HG03521 (cell line): ENCODE measurements around the gene FAM186B.

Experiments used
- ATAC-seq: cut with Tn5 transposase; IDR thresholded peaks from one replicate; pipeline ENCODE4 v1.9.1; 2021; ENCODE audit warnings: mild to moderate bottlenecking, moderate library complexity; ENCODE audit not compliant: unreplicated experiment

The FAM186B gene

DNA sequence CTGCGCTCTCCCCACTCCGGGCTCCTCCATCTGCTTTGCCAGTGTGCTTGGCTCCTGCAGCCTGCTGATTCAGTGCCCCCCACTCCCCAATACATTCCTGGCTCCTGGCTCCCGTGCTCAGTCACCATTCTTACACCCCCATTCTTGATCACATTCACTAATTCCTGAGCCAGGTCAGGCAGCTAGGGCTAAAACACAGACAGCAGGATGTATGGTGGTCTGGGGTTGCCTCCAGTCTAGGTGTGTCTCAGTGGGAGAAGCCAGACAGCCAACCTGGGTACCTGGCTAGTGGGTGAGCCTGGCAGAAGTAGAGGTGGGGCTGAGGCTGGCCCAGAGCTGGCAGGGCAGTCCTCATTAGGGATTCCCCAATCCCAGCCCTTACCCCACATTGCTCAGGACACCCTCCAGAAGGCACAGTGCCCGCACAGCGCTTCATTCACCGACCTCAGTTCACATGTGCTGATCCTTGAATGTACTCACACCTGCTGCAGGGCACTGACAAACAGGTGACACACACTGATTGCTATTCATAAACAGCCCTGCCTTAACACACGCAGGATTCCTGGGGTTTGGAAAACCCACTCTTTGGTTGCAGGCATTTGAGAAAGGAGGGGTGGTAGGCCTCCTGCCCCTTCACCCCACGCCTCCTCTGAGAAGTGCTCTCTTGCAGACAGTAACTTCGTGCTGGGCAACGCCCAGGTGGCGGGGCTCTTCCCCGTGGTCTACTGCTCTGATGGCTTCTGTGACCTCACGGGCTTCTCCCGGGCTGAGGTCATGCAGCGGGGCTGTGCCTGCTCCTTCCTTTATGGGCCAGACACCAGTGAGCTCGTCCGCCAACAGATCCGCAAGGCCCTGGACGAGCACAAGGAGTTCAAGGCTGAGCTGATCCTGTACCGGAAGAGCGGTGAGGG is 65.0 kb downstream of the FAM186B start:
- no peak for ATAC-seq

DNA sequence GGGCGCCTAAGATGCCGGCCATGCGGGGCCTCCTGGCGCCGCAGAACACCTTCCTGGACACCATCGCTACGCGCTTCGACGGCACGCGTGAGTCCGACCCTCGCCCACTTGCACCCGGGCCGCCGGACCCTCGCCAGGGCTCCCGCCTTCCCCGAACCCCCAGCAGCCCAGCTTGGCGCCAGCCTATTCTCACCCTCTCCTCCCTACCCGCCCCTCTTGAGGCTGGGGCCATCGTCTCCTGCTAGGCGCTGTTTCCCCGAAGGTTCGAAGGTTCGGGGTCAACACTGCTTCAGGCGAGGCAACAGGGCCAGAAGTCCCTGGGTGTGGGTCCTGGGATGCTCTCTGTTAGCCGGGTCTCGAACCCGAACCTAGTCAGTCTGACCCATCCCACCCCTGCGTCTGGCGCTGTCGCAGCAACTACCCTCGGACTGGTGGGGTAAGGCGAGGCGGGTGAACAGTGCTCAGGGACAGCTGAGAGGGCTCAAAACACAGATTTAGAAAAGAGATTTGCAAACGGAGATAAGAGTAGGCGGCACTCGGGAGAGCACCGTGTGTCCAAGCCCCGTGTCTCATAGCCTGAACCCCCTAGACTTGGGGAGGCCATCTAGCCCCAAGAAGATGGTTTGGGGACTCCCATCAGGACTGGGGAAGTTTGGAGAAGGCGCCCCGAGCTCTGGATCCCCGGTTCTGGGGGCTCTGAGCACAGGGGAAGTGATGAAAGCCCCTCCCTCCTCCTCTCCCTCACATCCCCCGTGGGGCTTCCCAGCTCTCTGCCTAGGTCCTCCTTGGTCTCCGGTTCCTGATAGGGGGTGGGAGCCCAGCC is 65.8 kb downstream of the FAM186B start:
- no peak for ATAC-seq

DNA sequence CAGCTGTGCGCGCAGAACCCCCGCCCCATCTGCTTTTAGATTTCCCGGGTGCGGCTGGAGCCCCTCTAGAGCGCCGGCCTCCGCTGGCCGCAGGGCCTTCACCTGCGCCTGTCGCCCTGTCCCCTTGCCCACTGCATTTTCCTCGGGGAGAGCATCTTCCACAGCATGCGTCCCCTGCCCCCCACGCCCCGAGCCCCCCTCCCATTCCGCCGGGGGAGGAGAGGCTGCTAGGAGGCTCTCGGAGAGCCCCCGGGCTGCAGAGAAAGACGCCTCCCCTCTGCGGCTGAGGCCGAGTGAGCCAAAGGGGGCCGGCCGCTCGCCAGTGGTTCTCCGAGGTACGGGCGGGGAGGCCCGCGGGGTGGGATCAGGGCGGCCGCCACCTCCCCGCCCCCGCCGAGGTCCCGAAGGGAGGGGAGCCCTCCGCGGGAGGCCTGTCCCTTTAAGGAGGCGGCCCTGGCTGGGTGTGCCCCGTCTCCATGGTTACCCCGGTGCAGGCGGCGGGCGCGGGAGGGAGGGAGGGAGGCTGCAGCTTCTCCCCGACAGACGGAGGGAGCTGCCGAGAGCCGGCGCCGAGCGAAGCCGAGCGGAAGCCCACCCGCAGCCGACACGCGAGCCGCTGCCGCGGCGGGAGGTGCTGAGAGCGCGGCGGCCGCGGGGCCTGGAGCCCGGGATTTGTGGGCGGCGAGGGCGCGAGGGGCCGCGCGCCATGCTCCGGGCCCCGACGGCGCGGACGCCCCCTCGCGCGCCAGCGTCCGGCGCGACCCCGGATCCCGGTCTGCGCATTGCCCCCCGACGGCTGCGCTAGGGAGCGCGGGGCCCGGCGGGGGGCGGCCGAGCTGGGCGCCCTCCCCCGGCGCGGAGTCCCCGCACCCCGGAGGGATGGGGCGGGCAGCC is 66.7 kb downstream of the FAM186B start, which contains the start of gene KCNH3:
Gene KCNH3 (plus strand): TSS at position 521 of the 894 bp plus-strand sequence. CDS start 387 bp downstream, outside the sequence.
- ATAC-seq = peak; percentile 47

DNA sequence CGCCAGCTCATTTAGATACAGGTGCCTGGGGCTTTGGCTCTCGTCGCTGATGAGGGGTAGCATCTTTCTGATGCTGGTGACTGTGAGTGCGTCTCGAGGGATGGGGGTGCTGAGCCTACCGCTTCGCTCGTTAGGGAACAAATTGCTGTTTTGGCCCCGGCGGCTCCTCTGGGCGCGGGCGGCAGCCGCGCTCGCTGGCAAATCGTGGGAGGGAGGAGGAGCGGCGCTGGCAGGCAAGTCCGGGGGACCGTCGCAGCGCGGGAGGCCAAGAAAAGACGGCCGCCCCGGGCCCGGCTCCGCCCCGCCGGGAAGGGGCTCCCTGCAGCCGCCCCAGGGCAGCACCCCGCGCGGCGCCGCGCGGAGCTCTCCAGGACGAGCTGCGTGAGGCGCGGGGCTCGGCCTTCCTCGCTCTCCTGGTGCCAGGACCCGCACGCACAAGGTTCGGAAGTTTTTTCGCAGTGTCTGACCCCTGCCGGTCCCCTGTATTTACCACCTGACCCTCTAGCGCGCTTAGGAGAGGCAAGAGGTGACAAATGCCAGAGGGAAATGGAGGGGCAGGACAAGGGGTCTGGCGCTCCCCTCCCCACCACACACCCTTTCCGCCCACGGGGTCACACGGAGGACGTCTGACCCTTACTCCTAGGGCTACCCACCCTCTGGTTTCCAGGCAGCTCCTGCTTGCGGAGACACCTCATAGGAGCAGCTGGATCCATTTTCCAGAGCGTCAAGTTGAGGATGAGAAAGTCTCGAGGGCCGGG is 67.5 kb downstream of the FAM186B start:
- no peak for ATAC-seq
